NT2/D1 (cell line): ENCODE measurements around the gene INSC.

Experiments used
- SUZ12 ChIP-seq: IDR thresholded peaks from 2 replicates; pipeline ENCODE4 v1.6.1; 2011; ENCODE audit not compliant: insufficient read length, insufficient read depth; ENCODE audit errors: extremely low read depth
- YY1 ChIP-seq: IDR thresholded peaks from 2 replicates; pipeline ENCODE4 v1.6.1; 2011; ENCODE audit not compliant: insufficient read length, insufficient read depth

DNA sequence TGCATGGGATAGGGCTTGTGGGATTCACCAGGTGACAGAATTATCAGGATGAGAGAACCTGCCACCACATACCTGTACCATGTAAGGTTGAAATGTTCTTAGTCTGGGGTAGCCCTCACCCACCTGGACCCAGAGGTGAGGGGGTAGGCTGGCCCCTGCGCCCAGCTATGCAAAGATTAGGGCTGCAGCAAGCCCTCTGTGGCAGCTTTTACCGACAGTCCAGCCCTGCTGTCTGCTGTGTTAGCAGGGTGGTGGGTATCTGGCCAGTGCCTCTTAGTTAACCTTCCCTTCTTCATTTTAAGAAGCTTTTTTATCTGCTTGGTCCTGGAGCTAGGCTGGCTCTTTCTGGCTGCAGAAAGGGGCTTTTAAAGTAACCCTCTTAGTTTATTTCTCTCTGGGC is 13.9 kb downstream of the INSC start:
- TF ChIP-seq SUZ12: no peak
- TF ChIP-seq YY1: no peak
